HepG2 (cell line): Measurements from ENCODE around the gene SPTSSA. TPM values are rescaled to one million over a fixed set of nuclear protein-coding genes. Genes with fewer than 3 reads are reported as not detected.

Source experiments
- CEBPG ChIP-seq: IDR thresholded peaks from 2 replicates; pipeline ENCODE4 v1.6.1; 2016
- DMAP1 ChIP-seq: IDR thresholded peaks from 2 replicates; pipeline ENCODE4 v1.6.1; 2016
- EZH2 ChIP-seq: conservative IDR thresholded peaks from 2 replicates; pipeline ENCODE4 v1.6.1; 2012; ENCODE audit warnings: mild to moderate bottlenecking, low read depth, low read length, moderate library complexity
- HOMEZ ChIP-seq: IDR thresholded peaks from 2 replicates; pipeline ENCODE4 v1.6.1; 2016; ENCODE audit warnings: low read depth
- PRPF4 ChIP-seq: fragments of 200-400 bp; formaldehyde crosslinking; IDR thresholded peaks from 2 replicates; pipeline ENCODE4 v1.6.1; 2016; ENCODE audit warnings: low read length, low read depth; ENCODE audit not compliant: poor library complexity, severe bottlenecking
- SIN3A ChIP-seq: IDR thresholded peaks from 2 replicates; pipeline ENCODE4 v1.6.1; 2011; ENCODE audit warnings: low read depth, mild to moderate bottlenecking, control low read depth, low read length, borderline replicate concordance
- SIN3B ChIP-seq: fragments of 150-350 bp; IDR thresholded peaks from 2 replicates; pipeline ENCODE4 v1.6.1; 2014; ENCODE audit warnings: low read length
- TOPORS ChIP-seq: sonication (generic); formaldehyde crosslinking; IDR thresholded peaks from 2 replicates; pipeline ENCODE4 v1.8.0; 2023; ENCODE audit warnings: mild to moderate bottlenecking, missing genetic modification reagents
- ZNF224 ChIP-seq: sonication (generic); formaldehyde crosslinking; IDR thresholded peaks from 2 replicates; pipeline ENCODE4 v1.5.0; 2020; ENCODE audit warnings: mild to moderate bottlenecking, missing genetic modification reagents
- ZNF468 ChIP-seq: sonication (generic); formaldehyde crosslinking; IDR thresholded peaks from 2 replicates; pipeline ENCODE4 v1.8.0; 2022; ENCODE audit warnings: mild to moderate bottlenecking, moderate library complexity, missing genetic modification reagents
- polyA plus RNA-seq, 8 experiments: library from polyadenylated mRNA; depleted of rRNA in 3 of 8; stranded (reverse) in 7 of 8; unstranded in 1 of 8; fragments of >200 nt; fragmentation: Illumina TruSeq in 4 of 8; extraction: Trizol in 4 of 8; gene quantifications; 2 replicates each; pipeline versions ENCODE4 v1.2.1 to v1.2.3, GENCODE V29; 2011 to 2016; ENCODE audit warnings: low read depth in 4 of 8, missing spikeins in 1 of 8, mixed read lengths in 1 of 8; ENCODE audit not compliant: insufficient read depth in 1 of 8
- total RNA-seq, 5 experiments: library from RNA; depleted of rRNA; stranded (reverse); fragments of >200 nt; fragmentation: Illumina TruSeq; extraction: Trizol; gene quantifications; 2 replicates each; pipeline ENCODE4 v1.2.3, GENCODE V29; 2016; ENCODE audit warnings: low read depth in 1 of 5
- TF ChIP-seq, protein P1 (sequence below): sonication (generic); formaldehyde crosslinking; IDR thresholded peaks from 2 replicates; pipeline ENCODE4 v1.4.0; 2020; ENCODE audit warnings: missing genetic modification reagents, mild to moderate bottlenecking, borderline replicate concordance
- TF ChIP-seq, protein P2 (sequence below), 2 experiments: fragments of 450-650 bp in 1 of 2; sonication (generic) in 1 of 2; formaldehyde crosslinking in 1 of 2; IDR thresholded peaks; 2 replicates each; pipeline versions ENCODE4 v1.6.1 to v1.8.0; 2016 to 2022; ENCODE audit warnings: antibody characterized with exemption in 1 of 2, mild to moderate bottlenecking in 1 of 2, missing genetic modification reagents in 1 of 2
- TF ChIP-seq, protein P3 (sequence below): sonication (generic); formaldehyde crosslinking; IDR thresholded peaks from 2 replicates; pipeline ENCODE4 v1.8.0; 2022; ENCODE audit warnings: missing genetic modification reagents, mild to moderate bottlenecking, borderline replicate concordance

The SPTSSA gene
- total and polyA plus RNA-seq, 2 of the 13 experiments (the other 11 are each of a cell fraction or from before 2014, with no cell fraction given), result 19.1 to 86.1 TPM

- TF ChIP-seq, protein P1, sequence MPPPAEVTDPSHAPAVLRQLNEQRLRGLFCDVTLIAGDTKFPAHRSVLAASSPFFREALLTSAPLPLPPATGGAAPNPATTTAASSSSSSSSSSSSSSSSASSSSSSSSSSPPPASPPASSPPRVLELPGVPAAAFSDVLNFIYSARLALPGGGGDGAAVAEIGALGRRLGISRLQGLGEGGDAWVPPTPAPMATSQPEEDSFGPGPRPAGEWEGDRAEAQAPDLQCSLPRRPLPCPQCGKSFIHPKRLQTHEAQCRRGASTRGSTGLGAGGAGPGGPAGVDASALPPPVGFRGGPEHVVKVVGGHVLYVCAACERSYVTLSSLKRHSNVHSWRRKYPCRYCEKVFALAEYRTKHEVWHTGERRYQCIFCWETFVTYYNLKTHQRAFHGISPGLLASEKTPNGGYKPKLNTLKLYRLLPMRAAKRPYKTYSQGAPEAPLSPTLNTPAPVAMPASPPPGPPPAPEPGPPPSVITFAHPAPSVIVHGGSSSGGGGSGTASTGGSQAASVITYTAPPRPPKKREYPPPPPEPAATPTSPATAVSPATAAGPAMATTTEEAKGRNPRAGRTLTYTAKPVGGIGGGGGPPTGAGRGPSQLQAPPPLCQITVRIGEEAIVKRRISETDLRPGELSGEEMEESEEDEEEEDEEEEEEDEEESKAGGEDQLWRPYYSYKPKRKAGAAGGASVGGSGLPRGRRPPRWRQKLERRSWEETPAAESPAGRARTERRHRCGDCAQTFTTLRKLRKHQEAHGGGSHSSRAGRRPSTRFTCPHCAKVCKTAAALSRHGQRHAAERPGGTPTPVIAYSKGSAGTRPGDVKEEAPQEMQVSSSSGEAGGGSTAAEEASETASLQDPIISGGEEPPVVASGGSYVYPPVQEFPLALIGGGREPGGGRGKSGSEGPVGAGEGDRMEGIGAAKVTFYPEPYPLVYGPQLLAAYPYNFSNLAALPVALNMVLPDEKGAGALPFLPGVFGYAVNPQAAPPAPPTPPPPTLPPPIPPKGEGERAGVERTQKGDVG (CRISPR knock-in tag), result no peak
- TF ChIP-seq HOMEZ, result peak; percentile 74; the same call in 1 of the 2 replicates
- no peak for TF ChIP-seq EZH2
- TF ChIP-seq, protein P2, sequence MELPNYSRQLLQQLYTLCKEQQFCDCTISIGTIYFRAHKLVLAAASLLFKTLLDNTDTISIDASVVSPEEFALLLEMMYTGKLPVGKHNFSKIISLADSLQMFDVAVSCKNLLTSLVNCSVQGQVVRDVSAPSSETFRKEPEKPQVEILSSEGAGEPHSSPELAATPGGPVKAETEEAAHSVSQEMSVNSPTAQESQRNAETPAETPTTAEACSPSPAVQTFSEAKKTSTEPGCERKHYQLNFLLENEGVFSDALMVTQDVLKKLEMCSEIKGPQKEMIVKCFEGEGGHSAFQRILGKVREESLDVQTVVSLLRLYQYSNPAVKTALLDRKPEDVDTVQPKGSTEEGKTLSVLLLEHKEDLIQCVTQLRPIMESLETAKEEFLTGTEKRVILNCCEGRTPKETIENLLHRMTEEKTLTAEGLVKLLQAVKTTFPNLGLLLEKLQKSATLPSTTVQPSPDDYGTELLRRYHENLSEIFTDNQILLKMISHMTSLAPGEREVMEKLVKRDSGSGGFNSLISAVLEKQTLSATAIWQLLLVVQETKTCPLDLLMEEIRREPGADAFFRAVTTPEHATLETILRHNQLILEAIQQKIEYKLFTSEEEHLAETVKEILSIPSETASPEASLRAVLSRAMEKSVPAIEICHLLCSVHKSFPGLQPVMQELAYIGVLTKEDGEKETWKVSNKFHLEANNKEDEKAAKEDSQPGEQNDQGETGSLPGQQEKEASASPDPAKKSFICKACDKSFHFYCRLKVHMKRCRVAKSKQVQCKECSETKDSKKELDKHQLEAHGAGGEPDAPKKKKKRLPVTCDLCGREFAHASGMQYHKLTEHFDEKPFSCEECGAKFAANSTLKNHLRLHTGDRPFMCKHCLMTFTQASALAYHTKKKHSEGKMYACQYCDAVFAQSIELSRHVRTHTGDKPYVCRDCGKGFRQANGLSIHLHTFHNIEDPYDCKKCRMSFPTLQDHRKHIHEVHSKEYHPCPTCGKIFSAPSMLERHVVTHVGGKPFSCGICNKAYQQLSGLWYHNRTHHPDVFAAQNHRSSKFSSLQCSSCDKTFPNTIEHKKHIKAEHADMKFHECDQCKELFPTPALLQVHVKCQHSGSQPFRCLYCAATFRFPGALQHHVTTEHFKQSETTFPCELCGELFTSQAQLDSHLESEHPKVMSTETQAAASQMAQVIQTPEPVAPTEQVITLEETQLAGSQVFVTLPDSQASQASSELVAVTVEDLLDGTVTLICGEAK (IDR thresholded peaks at IDR 0.05), result no peak
- TF ChIP-seq, protein P2 (CRISPR knock-in tag; IDR thresholded peaks at IDR 0.05), result no peak; the same call in none of the 2 replicates
- TF ChIP-seq TOPORS (CRISPR knock-in tag), result 0 out of 2 replicates have a peak, but pooled peaks have one; percentile 65
- 0 out of 2 replicates have a peak, but pooled peaks have one; percentile 17 for TF ChIP-seq SIN3B
- peak; percentile 57 for TF ChIP-seq CEBPG (CRISPR knock-in tag)
- no peak for TF ChIP-seq ZNF224 (CRISPR knock-in tag)
- TF ChIP-seq, protein P3, sequence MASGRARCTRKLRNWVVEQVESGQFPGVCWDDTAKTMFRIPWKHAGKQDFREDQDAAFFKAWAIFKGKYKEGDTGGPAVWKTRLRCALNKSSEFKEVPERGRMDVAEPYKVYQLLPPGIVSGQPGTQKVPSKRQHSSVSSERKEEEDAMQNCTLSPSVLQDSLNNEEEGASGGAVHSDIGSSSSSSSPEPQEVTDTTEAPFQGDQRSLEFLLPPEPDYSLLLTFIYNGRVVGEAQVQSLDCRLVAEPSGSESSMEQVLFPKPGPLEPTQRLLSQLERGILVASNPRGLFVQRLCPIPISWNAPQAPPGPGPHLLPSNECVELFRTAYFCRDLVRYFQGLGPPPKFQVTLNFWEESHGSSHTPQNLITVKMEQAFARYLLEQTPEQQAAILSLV, result peak; percentile 90; the same call in 1 of the 2 replicates
- TF ChIP-seq ZNF468, result peak; percentile 46; the same call in 1 of the 2 replicates
- peak; percentile 83 for TF ChIP-seq PRPF4
- TF ChIP-seq SIN3A, result peak; percentile 97; the same call in 1 of the 2 replicates
- TF ChIP-seq DMAP1 (CRISPR knock-in tag), result peak; percentile 80
These were observed at the start of gene SPTSSA (continued) for GRCh38 chr14:34462132-34462893.
